Stimulated activated CD4-positive, alpha-beta T cell treated with anti-CD3 and anti-CD28 coated beads, Interleukin-2, amount 100 ng/mL, for 48 hours (primary cell): ENCODE measurements around the gene TTLL8.
A peak's percentile ranks its signal among the peaks of the same experiment; 100 is the strongest.
"Not testable (repeated sequence)": the region's sequence is repeated elsewhere in the genome, so short reads cannot be mapped to it uniquely, and the experiment has no call there.

Source experiments
- DNase-seq, 2 donors: peaks; one replicate each; pipeline ENCODE4 v3.0.0-alpha.2; 2020

Gene TTLL8

DNA sequence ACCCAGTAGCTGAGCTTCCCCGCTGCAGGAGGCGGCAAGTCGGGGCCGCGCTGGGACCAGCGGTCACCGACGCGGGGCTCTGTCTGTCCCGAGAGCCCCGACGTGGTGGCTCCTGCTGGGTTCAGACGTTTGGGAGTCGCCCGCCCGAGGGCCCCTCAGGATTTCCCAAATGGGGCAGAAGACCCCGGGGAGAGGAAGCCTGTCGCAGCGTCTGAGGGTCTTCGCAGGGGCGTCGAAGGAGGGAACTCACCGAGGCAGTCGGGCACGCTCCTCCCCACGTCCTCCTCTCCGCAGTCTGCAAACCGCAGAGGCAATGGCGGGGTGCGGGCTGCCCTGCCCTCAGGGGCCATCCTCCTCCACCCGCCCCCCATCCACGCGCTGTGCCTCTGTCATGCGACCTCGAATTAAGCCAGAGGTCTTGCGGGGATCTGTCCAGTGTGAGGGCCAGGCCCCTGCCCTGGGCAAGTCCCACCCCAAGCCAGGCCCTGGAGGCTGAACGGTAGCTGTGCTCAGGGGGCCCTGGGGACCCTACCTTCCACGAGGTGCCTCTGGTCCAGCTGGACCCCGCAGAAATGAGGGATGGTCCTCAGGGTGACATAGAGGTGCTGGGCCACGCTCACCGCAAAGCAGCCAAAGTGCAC, 58.0 kb downstream of the TTLL8 start:
- no peak for DNase-seq

- DNase-seq = no peak
Measured at GRCh38 chr22:49999063-49999945, 58.8 kb downstream of the TTLL8 start.

DNA sequence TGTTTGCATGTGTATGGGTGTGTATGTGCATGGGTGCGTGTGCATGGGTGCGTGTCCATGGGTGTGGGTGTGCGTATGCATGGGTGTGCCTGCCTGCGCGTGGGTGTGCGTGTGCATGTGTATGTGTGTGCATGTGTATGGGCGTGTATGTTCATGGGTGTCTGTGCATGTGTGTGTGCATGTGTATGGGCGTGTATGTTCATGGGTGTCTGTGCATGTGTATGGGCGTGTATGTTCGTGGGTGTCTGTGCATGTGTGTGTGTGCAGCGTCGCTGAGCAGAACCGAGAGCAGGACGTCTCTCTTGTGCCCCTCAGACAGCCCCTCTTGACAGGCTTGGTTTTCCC, 59.4 kb downstream of the TTLL8 start:
- no peak for DNase-seq

- DNase-seq = no peak
Measured at GRCh38 chr22:49997932-49998717, 60.0 kb downstream of the TTLL8 start.

DNA sequence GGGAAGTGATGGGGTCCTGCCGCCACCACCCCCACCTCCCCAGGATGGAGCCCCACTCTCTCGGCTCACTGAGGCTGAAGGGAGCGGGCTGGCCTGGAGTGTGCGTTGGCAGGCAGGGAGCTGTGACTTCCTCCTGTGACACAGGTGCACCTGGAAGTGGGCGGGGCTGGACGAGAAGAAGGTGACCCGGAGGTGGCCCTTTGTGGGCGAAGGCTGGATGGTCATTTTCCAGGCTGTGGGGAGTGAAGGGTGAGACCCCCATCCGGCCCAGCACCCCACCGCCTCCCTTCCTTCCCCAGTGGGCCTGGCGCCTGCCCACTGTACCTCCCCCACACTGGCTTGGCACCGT, 60.9 kb downstream of the TTLL8 start:
- no peak for DNase-seq

DNA sequence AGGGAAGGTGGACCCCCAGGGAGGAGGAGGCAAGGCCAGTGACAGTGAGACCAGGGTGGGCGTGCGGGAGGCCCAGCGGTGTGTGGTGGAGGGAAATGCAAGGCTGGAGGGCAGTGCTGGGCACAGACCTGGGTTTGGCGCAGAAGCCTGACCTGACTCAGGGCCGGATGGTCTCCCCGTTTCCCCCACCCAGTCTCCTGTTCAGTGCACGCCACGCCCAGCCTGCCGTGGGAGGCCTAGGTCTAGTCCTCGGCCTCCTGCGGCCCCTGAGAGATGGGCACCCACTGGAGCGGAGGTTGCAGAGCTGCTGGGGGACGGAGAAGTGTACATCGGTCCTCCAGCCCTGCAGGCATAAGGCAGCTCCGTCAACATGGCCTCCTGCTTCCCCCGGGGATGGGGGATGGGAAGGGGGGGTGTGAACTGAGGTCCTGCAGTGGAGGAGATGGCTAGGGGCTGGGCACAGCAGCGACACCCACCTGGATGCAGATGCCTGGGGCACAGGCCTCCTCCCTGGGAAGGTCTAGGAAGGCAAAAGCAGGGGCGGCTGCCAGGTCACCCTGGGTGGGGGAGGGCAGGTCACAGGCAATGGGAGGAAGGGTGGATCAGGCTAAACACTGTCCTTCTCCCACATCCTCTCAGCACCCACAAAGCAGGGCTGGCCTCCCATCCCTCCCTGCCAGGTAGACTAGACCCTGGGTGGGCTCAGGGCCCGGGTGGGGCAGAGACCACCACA, 61.4 kb downstream of the TTLL8 start:
- no peak for DNase-seq

DNA sequence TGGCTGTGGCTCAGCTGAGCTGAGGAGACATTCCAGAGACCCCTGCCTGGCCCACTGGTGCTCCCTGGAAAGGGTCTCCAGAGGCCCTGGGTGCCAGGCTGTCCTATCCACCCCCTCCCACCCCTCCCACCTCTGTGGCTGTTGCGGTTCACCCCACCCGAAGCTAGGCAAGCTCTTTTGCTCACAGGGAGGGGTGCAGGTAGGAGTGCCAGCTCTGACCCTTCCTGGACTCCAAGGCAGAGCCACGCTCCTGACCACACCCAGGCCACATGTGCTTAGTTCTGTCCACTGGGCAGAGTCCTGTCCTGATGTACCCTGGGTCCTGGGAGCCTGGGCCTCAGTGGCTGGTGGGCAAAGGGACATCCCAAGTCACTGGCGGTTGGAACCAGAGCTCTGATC, 62.0 kb downstream of the TTLL8 start:
- no peak for DNase-seq

GRCh38 chr22:49995361-49996118, 62.6 kb downstream of the TTLL8 start:
- DNase-seq = no peak

- DNase-seq = no peak
Measured at GRCh38 chr22:49995041-49995360, 63.1 kb downstream of the TTLL8 start.

DNA sequence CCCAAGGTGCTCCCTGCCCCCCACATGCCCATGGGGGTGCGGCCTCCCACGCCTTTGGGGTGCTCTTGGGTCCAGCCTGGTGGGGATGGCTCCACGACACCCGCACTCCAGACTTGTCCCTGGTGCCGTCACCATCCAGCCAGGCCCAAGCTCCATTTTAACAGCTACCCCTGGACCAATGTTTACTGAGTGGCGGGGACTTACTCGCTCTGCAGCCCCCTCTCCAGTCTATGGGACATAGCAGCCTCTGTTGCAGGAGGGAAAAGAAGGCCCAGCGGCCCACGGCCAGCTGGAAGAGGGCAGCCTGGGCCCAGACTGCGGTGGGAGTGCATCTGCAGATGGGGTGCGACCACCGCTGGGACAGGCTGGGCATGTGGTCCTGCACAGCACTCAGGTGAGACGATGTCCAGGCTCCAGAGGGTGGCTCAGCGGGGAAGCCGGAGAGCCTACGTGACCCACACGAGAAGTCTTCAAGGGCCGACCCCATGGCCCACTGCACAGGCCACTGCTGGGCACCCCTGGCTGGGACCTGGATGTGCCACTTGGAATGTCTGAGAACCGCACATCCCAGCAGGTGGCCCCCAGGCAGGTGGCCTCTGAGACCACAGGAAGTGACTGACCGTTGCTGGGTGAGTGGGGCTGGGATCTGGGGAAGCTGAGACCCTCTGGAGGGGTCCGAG, 63.6 kb downstream of the TTLL8 start:
- no peak for DNase-seq

GRCh38 chr22:49993649-49994360, 64.3 kb downstream of the TTLL8 start:
- no peak for DNase-seq

DNA sequence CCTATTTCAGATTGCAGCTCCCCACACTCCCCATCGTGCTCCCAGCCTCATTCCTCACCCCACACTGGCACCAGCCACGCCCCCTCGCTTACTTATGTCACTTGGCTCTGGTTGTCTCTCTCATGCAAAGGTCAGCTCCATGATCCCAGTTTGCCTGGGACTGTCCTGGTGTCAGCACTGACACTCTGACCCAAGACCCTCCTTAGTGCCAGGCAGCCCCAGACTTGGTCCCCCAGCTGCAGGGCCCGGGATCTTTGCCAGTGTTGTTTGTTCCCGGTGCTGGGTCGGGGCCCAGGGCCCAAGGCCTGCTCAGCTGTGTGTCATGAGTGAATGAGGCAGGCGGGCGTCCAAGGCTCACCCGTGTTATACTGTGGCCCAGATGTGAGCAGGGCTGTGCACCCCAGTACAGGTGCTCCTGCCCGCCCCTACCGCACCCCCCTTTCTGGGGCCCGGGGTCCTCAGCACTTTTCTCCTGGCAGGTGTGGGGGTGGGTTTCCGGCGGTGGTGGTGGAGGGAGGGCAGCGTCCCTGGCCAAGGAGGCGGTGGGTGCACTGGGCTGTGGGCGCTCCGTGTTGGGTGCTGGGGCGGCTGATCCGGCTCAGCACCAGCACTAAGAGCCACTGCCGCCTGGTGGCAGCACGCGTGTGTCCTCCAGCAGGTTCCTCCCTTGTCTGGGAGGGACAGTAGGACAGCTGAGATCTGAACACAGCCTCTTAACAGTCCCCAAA, 65.0 kb downstream of the TTLL8 start:
- peak in 1 of 2 donors; percentile 62 for DNase-seq

DNA sequence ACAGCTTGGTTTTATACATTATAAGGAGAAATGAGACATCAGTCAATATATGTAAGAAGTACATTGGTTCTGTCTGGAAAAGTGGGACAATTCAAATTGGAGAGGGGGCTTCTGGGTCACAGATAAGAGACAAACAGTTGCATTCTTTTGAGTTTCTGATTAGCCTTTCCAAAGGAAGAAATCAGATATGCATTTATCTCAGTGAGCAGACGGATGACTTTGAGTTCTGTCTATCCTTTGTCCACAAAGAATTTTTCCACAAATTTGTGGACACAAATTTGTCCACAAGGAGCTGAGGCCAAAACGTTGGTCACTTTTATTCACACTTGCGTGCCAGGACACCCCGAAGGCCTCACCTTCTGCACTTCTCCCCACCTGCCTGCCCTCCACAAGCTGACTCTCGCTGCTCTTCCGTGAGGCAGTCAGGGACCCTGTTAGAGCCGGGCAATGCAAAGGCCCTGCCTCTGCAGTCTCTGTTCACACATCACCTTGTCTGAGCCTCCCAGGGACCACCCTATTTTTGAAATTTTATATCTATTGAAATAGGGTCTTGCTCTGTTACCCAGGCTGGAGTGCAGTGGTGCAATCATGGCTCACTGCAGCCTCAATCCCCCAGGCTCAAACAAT, 66.1 kb downstream of the TTLL8 start:
- no peak for DNase-seq

DNA sequence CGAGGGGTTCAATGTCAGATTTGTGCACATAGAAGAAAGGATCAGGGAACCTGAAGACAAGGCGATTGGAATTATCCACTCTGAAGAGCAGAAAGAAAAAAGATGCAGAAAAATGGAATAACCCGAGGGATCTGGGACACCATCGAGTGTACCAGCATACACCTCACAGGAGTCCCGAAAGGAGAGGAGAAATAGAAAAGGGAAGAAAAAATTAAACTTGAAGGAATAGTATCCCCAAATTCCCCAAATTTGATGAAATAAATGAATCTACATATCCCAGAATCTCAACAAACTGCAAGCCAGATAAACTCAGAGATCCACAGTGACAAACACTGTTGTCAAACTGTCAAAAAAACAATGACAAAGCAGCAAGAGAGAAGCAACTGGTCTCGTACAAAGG, 66.9 kb downstream of the TTLL8 start:
- no peak for DNase-seq

DNA sequence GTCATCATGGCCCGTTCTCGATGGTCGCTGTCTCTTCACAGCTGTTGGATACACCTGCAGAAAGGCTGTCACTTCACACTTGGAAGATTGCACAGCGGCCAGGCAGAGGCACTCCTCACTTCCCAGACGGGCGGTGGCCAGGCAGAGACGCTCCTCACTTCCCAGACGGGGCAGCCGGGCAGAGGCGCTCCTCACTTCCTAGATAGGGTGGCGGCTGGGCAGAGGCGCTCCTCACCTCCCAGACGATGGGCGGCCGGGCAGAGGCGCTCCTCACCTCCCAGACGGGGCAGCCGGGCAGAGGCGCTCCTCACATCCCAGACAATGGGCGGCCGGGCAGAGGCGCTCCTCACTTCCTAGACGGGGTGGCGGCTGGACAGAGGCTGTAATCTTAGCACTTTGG, 68.3 kb downstream of the TTLL8 start:
- not testable (repeated sequence) for DNase-seq

DNA sequence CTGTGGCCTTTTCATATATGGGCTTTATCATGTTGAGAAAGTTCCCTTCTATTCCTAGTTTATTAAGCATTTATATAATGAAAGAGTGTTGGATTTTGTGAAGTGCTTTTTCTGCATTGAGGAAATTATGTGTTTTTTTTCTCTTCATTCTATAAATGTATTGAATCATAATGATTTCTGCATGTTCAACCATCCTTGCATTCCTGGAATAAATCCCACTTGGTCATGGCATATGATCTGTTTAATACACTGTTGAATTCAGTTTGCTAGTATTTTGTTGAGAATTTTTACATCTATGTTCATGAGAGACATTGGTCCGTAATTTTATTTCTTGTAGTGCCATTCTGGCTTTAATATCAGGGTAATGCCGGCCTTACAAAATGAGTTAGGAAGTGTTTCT, 71.8 kb downstream of the TTLL8 start:
- DNase-seq = no peak

DNA sequence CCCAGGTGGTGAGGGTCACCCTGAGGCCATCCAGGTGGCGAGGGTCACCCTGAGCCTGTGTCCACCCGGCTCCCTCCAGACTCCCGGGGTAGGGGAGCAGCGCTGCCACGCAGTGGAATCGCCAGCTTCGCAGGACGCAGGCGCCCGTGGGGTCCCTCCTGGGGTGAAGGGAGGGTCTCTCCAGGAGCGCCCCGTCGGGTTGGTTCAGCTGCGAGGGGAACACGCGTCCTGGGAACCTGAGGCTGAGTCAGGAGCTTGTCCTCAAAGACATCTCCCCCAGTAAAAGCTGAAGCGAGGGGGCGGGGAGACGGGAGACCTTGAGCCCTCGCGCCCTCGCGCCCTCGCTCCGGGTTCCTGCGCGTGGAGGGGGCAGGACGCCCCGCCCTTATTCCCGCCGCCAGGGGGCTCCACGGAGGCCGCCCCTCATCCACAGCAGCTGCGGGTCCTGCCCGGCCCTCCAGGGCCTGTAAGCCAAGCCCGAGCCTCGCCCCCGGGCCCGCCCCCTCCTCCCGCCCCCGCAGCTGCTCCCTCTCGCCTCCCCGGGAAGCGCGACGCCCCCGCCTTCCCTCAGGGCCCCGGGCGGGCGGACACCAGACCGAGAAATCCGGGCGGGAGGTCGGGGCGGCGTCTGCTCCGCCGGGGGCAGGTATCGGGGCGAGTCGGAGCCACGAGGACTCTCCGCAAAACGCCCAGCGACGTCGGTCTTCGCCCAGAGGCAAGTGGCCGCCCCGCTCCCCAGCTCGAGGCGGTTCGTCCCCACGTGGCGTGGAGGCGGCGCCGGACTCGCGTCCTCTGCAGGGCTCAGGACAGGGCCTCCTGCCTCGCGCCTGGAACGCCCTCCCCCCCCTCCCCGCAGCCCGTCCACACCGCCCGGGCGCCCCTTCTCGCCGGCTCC, 74.7 kb downstream of the TTLL8 start:
- no peak for DNase-seq

DNA sequence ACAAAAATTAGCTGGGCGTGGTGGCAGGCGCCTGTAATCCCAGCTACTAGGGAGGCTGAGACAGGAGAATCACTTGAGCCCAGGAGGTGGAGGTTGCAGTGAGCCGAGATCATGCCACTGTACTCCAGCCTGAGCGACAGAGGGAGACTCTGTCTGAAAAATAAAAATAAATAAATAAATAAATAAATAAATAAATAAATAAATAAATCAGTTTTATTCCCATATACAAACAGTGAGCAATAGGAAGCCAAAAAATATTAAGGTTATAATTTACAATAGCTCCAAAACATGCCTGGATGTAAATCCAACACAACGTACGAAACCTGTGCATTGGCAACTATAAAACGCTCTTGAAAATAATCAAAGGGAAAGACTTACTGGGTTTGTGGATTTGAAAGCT, 76.3 kb downstream of the TTLL8 start:
- not testable (repeated sequence) for DNase-seq
